ENCODE data around the gene HDAC9.
A peak's percentile ranks its signal among the peaks of the same experiment; 100 is the strongest.
"Not testable (repeated sequence)": the region's sequence is repeated elsewhere in the genome, so short reads cannot be mapped to it uniquely, and the experiment has no call there.

Gene HDAC9

GRCh38 chr7:18905316-18905943 is 409.9 kb downstream of the HDAC9 start:
- no peak for DNase-seq

GRCh38 chr7:18906901-18907300 is 411.4 kb downstream of the HDAC9 start:
- DNase-seq, result no peak

DNA sequence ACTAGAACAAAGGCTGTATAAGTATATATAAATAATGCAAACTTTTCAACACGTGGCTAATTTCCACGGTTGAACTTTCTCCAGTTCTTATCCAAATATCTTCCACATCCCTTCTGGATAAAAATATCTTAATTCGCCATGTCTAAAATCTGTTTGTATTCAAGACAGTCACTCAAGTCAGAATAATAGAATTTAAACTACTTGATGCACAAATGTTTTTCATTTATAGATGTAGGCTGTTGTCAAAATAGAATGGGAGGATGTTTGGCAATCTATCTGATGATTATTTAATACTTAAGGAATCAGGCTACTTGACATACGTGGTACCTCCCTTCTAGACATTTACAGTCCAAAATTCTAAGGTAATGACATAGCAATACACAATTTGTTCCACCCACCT is 417.6 kb downstream of the HDAC9 start:
- no peak for DNase-seq

GRCh38 chr7:18916826-18917225 is 421.3 kb downstream of the HDAC9 start:
- DNase-seq, result no peak

DNA sequence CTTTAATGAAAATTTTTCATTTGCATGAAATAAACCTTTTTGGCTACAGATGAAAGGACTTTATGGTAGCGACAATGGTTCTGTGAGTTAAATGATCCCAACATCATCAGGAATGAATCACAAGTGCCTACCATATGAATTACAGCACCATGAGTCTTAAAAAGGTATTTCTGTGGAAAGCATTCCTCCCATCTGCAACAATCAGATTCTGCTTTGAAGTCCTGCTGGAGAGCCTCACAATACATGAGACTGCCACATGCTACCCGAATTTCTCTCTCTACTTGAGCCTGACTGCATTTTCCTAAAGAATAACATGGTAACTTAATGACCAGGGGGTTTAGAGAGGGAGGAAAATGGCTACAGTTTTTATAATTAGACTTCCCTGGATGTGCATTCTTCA is 431.6 kb downstream of the HDAC9 start:
- DNase-seq, result no peak

DNA sequence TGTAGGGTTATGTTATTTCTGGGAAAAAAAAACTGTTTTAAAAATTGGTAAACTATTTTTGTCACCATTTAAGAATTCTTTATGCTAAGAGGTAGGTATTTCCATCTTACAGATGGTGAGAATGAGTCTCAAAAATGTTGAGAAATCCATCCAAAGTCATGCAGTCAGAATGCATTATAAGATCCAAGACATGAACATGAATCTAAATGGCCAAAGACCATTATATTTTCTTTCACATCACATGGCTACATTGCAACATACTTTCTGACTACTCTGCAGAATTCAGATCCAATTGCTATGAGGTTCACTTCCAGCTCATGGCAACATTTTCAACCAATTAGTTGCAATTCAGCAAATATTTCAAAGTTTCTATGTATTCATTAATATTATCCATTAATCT is 440.7 kb downstream of the HDAC9 start:
- DNase-seq, result no peak

GRCh38 chr7:18939771-18940592 is 444.4 kb downstream of the HDAC9 start:
- DNase-seq, result no peak

DNA sequence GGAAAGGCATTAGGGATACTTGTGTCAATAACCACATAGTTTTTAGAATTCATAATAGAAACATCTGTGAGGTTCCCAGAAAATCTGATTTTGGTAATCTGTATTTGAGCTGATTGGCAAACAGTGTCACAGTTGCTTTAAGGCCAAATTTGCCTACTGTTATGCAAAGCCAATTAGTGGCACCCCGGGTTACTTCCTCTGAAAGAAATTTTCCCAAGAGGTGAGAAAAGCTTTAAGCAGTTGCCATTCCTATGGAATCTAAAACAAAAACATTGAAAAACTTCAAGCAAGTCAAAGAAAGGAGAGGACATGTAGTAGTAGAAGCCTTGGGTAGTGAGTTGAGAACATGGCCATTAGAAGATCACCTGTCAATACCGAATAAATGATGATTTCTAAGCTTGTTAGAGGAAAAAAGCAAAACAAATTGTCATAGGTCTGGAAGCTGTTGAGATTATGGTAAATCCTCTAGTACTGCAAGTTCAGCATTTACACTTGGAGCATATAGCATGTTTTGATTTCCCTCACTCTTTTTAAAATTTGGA is 445.1 kb downstream of the HDAC9 start:
- no peak for DNase-seq

- DNase-seq, result no peak
Observed at GRCh38 chr7:18941207-18941606, 445.7 kb downstream of the HDAC9 start.

DNA sequence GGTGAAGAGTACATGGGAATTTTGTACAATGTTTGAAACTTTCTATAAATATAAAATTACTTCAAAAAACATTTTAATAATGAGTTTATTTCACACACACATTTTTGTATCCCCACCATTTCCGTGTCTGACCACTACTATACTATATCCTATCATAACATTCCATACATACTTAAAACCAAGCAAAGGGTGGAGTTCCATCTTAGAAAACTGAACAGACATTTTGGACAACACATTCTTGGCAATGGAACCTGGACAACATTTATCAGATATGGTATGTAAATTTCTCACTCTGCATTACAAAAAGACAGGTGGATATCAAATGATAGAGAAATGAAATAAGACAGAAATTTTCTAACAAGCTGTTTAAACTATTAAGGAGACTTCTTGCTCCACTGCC is 453.0 kb downstream of the HDAC9 start:
- DNase-seq, result no peak

GRCh38 chr7:18952846-18953245 is 457.3 kb downstream of the HDAC9 start:
- DNase-seq, result no peak

- no peak for DNase-seq
Observed at GRCh38 chr7:18958627-18959026, 463.1 kb downstream of the HDAC9 start.

- no peak for DNase-seq
Observed at GRCh38 chr7:18960725-18961124, 465.2 kb downstream of the HDAC9 start.

- no peak for DNase-seq
Observed at GRCh38 chr7:18962031-18962430, 466.5 kb downstream of the HDAC9 start.

- DNase-seq, result no peak
Observed at GRCh38 chr7:18965657-18966056, 470.1 kb downstream of the HDAC9 start.

DNA sequence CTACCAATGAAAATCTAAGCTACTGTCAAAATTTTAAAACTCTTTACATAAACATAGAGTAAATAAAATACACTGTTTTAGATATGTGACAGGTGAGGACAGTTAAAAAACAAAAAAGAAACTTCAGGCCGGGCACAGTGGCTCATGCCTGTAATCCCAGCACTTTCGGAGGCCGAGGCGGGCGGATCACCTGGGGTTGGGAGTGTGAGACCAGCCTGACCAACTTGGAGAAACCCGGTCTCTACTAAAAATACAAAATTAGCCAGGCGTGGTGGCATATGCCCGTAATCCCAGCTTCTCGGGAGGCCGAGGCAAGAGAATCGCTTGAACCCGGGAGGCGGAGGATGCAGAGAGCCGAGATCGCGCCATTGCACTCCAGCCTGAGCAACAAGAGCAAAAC is 472.2 kb downstream of the HDAC9 start:
- not testable (repeated sequence) for DNase-seq

- no peak for DNase-seq
Observed at GRCh38 chr7:18971839-18972238, 476.3 kb downstream of the HDAC9 start.

DNA sequence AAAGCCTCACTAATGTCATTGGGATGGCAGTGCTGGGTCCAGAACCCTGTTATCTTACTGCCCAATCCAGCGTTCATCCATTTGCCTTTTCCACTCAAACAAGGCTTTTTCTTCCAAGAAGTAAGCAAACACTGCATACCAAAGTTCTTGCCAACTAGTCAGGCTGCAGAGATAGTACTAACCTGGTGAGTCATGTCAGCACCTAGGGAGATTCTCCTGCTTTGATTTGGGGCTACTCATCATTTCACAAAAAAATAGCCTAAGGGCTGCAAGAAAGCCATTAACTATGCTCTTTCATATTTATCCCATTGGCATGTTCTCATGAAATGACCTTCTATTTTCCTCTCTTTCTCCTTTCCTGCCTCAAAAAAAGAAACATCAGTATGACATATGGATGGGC is 479.3 kb downstream of the HDAC9 start:
- DNase-seq, result no peak

GRCh38 chr7:18975276-18975675 is 479.7 kb downstream of the HDAC9 start:
- no peak for DNase-seq

- DNase-seq, result no peak
Observed at GRCh38 chr7:18975689-18976280, 480.2 kb downstream of the HDAC9 start.

DNA sequence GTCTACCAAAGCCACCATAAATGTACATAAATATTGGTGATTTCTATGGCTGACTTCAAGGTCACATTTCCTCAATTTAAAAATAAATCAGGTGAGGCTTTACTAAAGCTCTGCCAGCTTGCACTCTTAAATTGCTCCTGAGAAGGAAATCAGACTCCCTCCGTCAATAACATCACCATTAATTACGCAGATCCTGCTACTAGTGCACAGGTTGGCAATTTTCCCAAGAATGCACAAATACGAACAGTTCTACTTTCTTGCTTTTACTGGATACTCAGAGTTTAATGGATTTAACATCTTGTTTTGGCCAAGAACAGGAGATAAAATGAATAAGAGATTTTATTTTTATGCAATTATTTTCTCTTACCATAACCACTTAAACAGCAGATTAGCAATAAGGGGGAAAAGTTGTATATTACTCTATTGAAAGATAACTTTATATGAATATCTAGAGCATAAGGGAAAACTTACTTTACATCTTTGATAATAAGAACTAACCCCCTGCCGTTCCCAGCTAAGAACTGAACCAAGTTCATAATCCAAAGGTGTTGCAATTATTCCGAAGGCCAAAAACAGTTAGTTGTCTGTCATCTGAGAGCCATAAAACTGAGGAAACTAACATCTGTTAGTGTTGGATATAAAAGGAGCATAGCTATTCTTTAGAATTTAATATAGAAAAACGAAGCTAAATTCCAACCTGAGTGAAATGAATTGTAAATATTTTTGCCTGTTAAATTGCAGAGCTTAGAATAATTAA is 481.3 kb downstream of the HDAC9 start:
- no peak for DNase-seq

DNA sequence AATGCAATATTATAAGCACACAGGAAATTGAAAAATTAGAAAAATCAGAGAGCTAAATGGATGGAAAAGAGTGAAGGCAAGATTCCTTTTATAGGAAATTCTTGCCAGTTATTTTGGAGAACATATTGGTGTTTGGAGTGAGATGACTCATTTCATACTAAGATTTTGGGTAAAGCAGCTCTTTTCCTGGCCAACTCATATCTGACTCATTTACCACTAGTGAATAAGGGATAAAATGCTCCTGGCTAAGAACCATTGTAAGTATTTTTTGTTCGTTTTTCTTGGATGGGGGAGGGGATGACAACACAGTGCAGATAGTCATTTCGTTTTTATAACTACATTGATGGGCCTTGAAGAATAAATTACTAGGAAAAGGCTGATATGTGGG is 482.6 kb downstream of the HDAC9 start:
- peak; percentile 18 for DNase-seq

DNA sequence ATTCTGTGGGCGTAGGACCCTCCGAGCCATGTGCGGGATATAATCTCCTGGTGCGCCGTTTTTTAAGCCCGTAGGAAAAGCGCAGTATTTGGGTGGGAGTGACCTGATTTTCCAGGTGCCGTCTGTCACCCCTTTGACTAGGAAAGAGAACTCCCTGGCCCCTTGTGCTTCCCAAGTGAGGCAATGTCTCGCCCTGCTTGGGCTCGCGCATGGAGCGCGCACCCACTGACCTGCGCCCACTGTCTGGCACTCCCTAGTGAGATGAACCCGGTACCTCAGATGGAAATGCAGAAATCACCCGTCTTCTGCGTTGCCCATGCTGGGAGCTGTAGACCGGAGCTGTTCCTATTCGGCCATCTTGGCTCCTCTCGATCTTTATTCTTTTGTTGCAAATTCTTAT is 495.2 kb downstream of the HDAC9 start:
- DNase-seq, result not testable (repeated sequence)
